Thoracic aorta (tissue), 2 donors: ENCODE results near the gene TSHZ2. TPM values are rescaled to one million over a fixed set of nuclear protein-coding genes. Genes with fewer than 3 reads are reported as not detected.

Experiments used
- ATAC-seq: fragments of 150-250 bp; one replicate; pipeline ENCODE4 v1.8.0; 2017; ENCODE audit warnings: low read depth; ENCODE audit not compliant: insufficient number of reproducible peaks, low FRiP score
- DNase-seq: peaks from one replicate; pipeline ENCODE4 v3.0.0-alpha.2; 2020; ENCODE audit warnings: low spot score
- H3K27ac ChIP-seq, 2 donors: fragments of 200-600 bp; sonication (generic); 1 replicate in 1 of 2; 2 replicates in 1 of 2; pipeline ENCODE4 v1.5.1; 2016; ENCODE audit warnings: mild to moderate bottlenecking in 2 of 2, moderate library complexity in 2 of 2
- H3K27me3 ChIP-seq: fragments of 200-600 bp; sonication (generic); replicated peaks from 2 replicates; pipeline ENCODE4 v1.6.0; 2016; ENCODE audit warnings: mild to moderate bottlenecking; ENCODE audit not compliant: insufficient read depth
- H3K36me3 ChIP-seq: fragments of 200-600 bp; sonication (generic); one replicate; pipeline ENCODE4 v1.5.1; 2016
- H3K4me1 ChIP-seq, 2 donors: fragments of 200-600 bp; sonication (generic); 1 replicate in 1 of 2; 2 replicates in 1 of 2; pipeline versions ENCODE4 v1.5.1 to v1.6.0; 2016; ENCODE audit warnings: low read depth in 2 of 2, mild to moderate bottlenecking in 1 of 2; ENCODE audit not compliant: control insufficient read depth in 1 of 2
- H3K4me3 ChIP-seq: fragments of 200-600 bp; sonication (generic); 2 replicates; pipeline ENCODE4 v1.5.1; 2016; ENCODE audit warnings: mild to moderate bottlenecking
- H3K9me3 ChIP-seq: fragments of 200-600 bp; sonication (generic); 2 replicates; pipeline ENCODE4 v1.5.1; 2016
- CTCF ChIP-seq: fragments of 200-600 bp; sonication (generic); IDR thresholded peaks from one replicate; pipeline ENCODE4 v1.5.1; 2019; ENCODE audit warnings: antibody characterized with exemption
- total RNA-seq, 2 donors: library from RNA; depleted of rRNA; stranded (reverse); fragments of >200 nt; gene quantifications; one replicate each; pipeline versions ENCODE4 v1.1.0 to v1.2.3, GENCODE V29; 2016

TSHZ2 gene
- total RNA-seq, 2 donors from 2014 or later: 8.4 to 32.6 TPM

GRCh38 chr20:53091789-53092188 is 119.6 kb downstream of the TSHZ2 start:
- ATAC-seq: no peak
- Histone ChIP-seq H3K27me3 (no peaks in the 10 kb centered on the region), H3K4me1 (no peaks in the 10 kb centered on the region), H3K9me3 (no peaks in the 10 kb centered on the region), H3K27ac (no peak overlapping the region), H3K36me3 (no peaks in the 10 kb centered on the region), H3K4me3 (no peak overlapping the region)
- TF ChIP-seq CTCF: no peak
- no peak for DNase-seq

GRCh38 chr20:53092772-53093300 is 120.7 kb downstream of the TSHZ2 start:
- no peak for TF ChIP-seq CTCF
- H3K9me3 ChIP-seq: no peaks in the 10 kb centered on the region
- H3K4me1 ChIP-seq: no peaks in the 10 kb centered on the region
- DNase-seq (no peak), ATAC-seq (no peak)
- H3K27ac ChIP-seq: no peak overlapping the region
- no peaks in the 10 kb centered on the region for H3K27me3 ChIP-seq
- H3K4me3 ChIP-seq: no peak overlapping the region
- H3K36me3 ChIP-seq: no peaks in the 10 kb centered on the region

- no peak overlapping the region for H3K27ac ChIP-seq
- no peaks in the 10 kb centered on the region for H3K36me3 ChIP-seq
- H3K4me1 ChIP-seq: no peaks in the 10 kb centered on the region
- DNase-seq (no peak), ATAC-seq (no peak)
- no peak for TF ChIP-seq CTCF
- no peak overlapping the region for H3K4me3 ChIP-seq
- H3K27me3 ChIP-seq: no peaks in the 10 kb centered on the region
- H3K9me3 ChIP-seq: no peaks in the 10 kb centered on the region
Observed at GRCh38 chr20:53097371-53097770, 125.2 kb downstream of the TSHZ2 start.

- Histone ChIP-seq H3K27ac (no peak overlapping the region), H3K36me3 (no peaks in the 10 kb centered on the region), H3K9me3 (no peaks in the 10 kb centered on the region), H3K4me3 (no peak overlapping the region), H3K27me3 (no peaks in the 10 kb centered on the region), H3K4me1 (no peaks in the 10 kb centered on the region)
- no peak for TF ChIP-seq CTCF
- ATAC-seq: no peak
- no peak for DNase-seq
Observed at GRCh38 chr20:53097791-53098190, 125.6 kb downstream of the TSHZ2 start.

- no peak overlapping the region for H3K4me3 ChIP-seq
- no peaks in the 10 kb centered on the region for H3K9me3 ChIP-seq
- DNase-seq (no peak), ATAC-seq (no peak)
- H3K36me3 ChIP-seq: no peaks in the 10 kb centered on the region
- no peak overlapping the region for H3K27ac ChIP-seq
- no peaks in the 10 kb centered on the region for H3K4me1 ChIP-seq
- no peaks in the 10 kb centered on the region for H3K27me3 ChIP-seq
- TF ChIP-seq CTCF: no peak
Observed at GRCh38 chr20:53098621-53099020, 126.5 kb downstream of the TSHZ2 start.
